ENCODE data around the gene OR4D2. TPM values are rescaled to one million over a fixed set of nuclear protein-coding genes. Genes with fewer than 3 reads are reported as not detected.

OR4D2 gene
- total RNA-seq, 1 experiment from 2014 or later: not detected

- no peak for DNase-seq (ENCODE audit: low read depth)
Measured at GRCh38 chr17:58207451-58207850, 40.7 kb downstream of the OR4D2 start.

- no peak for DNase-seq (ENCODE audit: low read depth)
Measured at GRCh38 chr17:58208344-58208743, 41.6 kb downstream of the OR4D2 start.

- no peak for DNase-seq (ENCODE audit: low read depth)
Measured at GRCh38 chr17:58210922-58211321, 44.1 kb downstream of the OR4D2 start.

GRCh38 chr17:58215685-58216084 is 48.9 kb downstream of the OR4D2 start:
- DNase-seq (ENCODE audit: low read depth): no peak

- DNase-seq (ENCODE audit: low read depth): no peak
Measured at GRCh38 chr17:58217766-58218165, 51.0 kb downstream of the OR4D2 start.

- DNase-seq (ENCODE audit: low read depth): peak; percentile 85
Measured at GRCh38 chr17:58219007-58219788, 52.4 kb downstream of the OR4D2 start, which contains the start of gene MKS1. MKS1 (minus strand) TSS chr17:58219255; CDS start chr17:58219230, 25 bp downstream.

GRCh38 chr17:58219789-58220183 is 53.0 kb downstream of the OR4D2 start:
- DNase-seq (ENCODE audit: low read depth): peak; percentile 18

Other genes starting within 250 kb of the OR4D2 start
- gene CUEDC1, start 211.6 kb upstream of the OR4D2 start, total RNA-seq (2014; rRNA removed; shearing (Covaris generic)): 6.4 and 6.6 TPM in 2 replicates
- 65.2 and 78.7 TPM in 2 replicates for gene VEZF1, start 178.7 kb upstream of the OR4D2 start, total RNA-seq (2014; rRNA removed; shearing (Covaris generic))
- 330 and 331 TPM in 2 replicates for gene SRSF1, start 159.7 kb upstream of the OR4D2 start, total RNA-seq (2014; rRNA removed; shearing (Covaris generic))
- 7.6 and 8.0 TPM in 2 replicates for gene DYNLL2, start 83.6 kb upstream of the OR4D2 start, total RNA-seq (2014; rRNA removed; shearing (Covaris generic))
- gene OR4D1, start 18.6 kb upstream of the OR4D2 start, total RNA-seq (2014; rRNA removed; shearing (Covaris generic)): not detected in 2 replicates
- not detected in 2 replicates for gene EPX, start 25.7 kb downstream of the OR4D2 start, total RNA-seq (2014; rRNA removed; shearing (Covaris generic))
- 8.8 and 15.7 TPM in 2 replicates for gene MKS1, start 52.3 kb downstream of the OR4D2 start, total RNA-seq (2014; rRNA removed; shearing (Covaris generic))
- gene LPO, start 71.6 kb downstream of the OR4D2 start, total RNA-seq (2014; rRNA removed; shearing (Covaris generic)): not detected in 2 replicates
- 0.12 TPM in 1 of 2 replicates, not detected in the other for gene MPO, start 114.0 kb downstream of the OR4D2 start, total RNA-seq (2014; rRNA removed; shearing (Covaris generic))
- 0.68 and 0.84 TPM in 2 replicates for gene TSPOAP1, start 161.8 kb downstream of the OR4D2 start, total RNA-seq (2014; rRNA removed; shearing (Covaris generic))
- gene SUPT4H1, start 185.2 kb downstream of the OR4D2 start, total RNA-seq (2014; rRNA removed; shearing (Covaris generic)): 61.0 and 61.4 TPM in 2 replicates